OCI-LY7 (cell line): Measurements from ENCODE around the gene SLC29A1. TPM values are rescaled to one million over a fixed set of nuclear protein-coding genes. Genes with fewer than 3 reads are reported as not detected.

Source experiments
- BruUV-seq: library from RNA; stranded (reverse); fragments of 400-500 nt; replicated peaks from 2 replicates; lab custom pipeline; 2021; lab: Mats Ljungman, UMichigan
- CTCF ChIA-PET: fragments of 300-600 bp; sonication (Branson Sonifier 250); formaldehyde crosslinking; loops from one replicate; lab custom pipeline; 2022; ENCODE audit warnings: antibody characterized with exemption; ENCODE audit not compliant: unreplicated experiment; lab: Charles Lee
- POLR2A ChIA-PET: fragments of 300-600 bp; sonication (Branson Sonifier 250); formaldehyde crosslinking; loops from one replicate; lab custom pipeline; 2022; ENCODE audit warnings: antibody characterized with exemption; lab: Charles Lee
- DNase-seq: peaks from one replicate; pipeline ENCODE4 v3.0.0-alpha.2; 2015; ENCODE audit warnings: low spot score
- H2AFZ ChIP-seq: fragments of 200-600 bp; sonication (generic), shearing (Covaris generic); 2 replicates; pipeline ENCODE4 v1.6.1; 2014; ENCODE audit warnings: mild to moderate bottlenecking, antibody characterized with exemption, low read length, moderate library complexity
- H3K27ac ChIP-seq: fragments of 200-600 bp; sonication (generic); 2 replicates; pipeline ENCODE4 v1.5.1; 2014; ENCODE audit warnings: mixed run types, low read depth, mild to moderate bottlenecking, moderate library complexity, low read length, inconsistent platforms; ENCODE audit not compliant: poor library complexity, severe bottlenecking
- H3K36me3 ChIP-seq: fragments of 200-600 bp; sonication (generic); 2 replicates; pipeline ENCODE4 v1.6.1; 2014; ENCODE audit warnings: mild to moderate bottlenecking, antibody characterized with exemption, low read length, moderate library complexity, mixed read lengths; ENCODE audit not compliant: insufficient read depth
- H3K4me1 ChIP-seq: fragments of 200-600 bp; sonication (generic); 2 replicates; pipeline ENCODE4 v1.5.1; 2014; ENCODE audit warnings: mild to moderate bottlenecking, low read length; ENCODE audit not compliant: insufficient read depth, poor library complexity, severe bottlenecking
- H3K4me2 ChIP-seq: fragments of 200-600 bp; sonication (generic); 2 replicates; pipeline ENCODE4 v1.6.1; 2014; ENCODE audit warnings: mild to moderate bottlenecking, low read length
- H3K4me3 ChIP-seq: fragments of 200-600 bp; sonication (generic); 2 replicates; pipeline ENCODE4 v1.5.1; 2014; ENCODE audit warnings: mild to moderate bottlenecking, low read depth, low read length; ENCODE audit not compliant: poor library complexity, severe bottlenecking
- H3K79me2 ChIP-seq: fragments of 200-600 bp; sonication (generic); 2 replicates; pipeline ENCODE4 v1.6.1; 2016; ENCODE audit warnings: low read depth, mild to moderate bottlenecking, low read length, moderate library complexity, mixed read lengths; ENCODE audit not compliant: insufficient read depth
- H3K9me2 ChIP-seq: fragments of 200-600 bp; sonication (generic); 2 replicates; pipeline ENCODE4 v1.6.1; 2016; ENCODE audit warnings: mild to moderate bottlenecking, low read length, mixed read lengths; ENCODE audit not compliant: insufficient read depth
- H3K9me3 ChIP-seq: fragments of 200-600 bp; sonication (generic); 2 replicates; pipeline ENCODE4 v1.6.1; 2014; ENCODE audit warnings: mild to moderate bottlenecking, mixed run types, low read length, mixed read lengths
- H4K20me1 ChIP-seq: fragments of 200-600 bp; sonication (generic); 2 replicates; pipeline ENCODE4 v1.6.1; 2014; ENCODE audit warnings: mild to moderate bottlenecking, antibody characterized with exemption, low read length, moderate library complexity, mixed read lengths; ENCODE audit not compliant: insufficient read depth
- EZH2phosphoT487 ChIP-seq: fragments of 200-600 bp; sonication (generic); IDR thresholded peaks from 2 replicates; pipeline ENCODE4 v1.6.1; 2018; ENCODE audit warnings: low read depth, borderline replicate concordance, mild to moderate bottlenecking, mixed run types, antibody characterized with exemption, low read length, moderate library complexity, mixed read lengths
- intact Hi-C: fragments of 100-400 bp; cut with micrococcal nuclease; formaldehyde crosslinking; loops from one replicate; pipeline ENCODE4 v1.10.0; 2022; ENCODE audit not compliant: unreplicated experiment
- total RNA-seq, 2 experiments: library from RNA; depleted of rRNA in 1 of 2; stranded (reverse); fragments of >200 nt in 1 of 2; shearing (Covaris generic) in 1 of 2; gene quantifications; 2 replicates each; pipeline ENCODE4 v1.2.3, GENCODE V29; 2014 to 2022
- TF ChIP-seq, protein P1 (sequence below): fragments of 200-600 bp; sonication (generic); conservative IDR thresholded peaks from 2 replicates; pipeline ENCODE4 v1.5.1; 2014; ENCODE audit warnings: mild to moderate bottlenecking, antibody characterized with exemption, low read length, moderate library complexity, mixed read lengths

The SLC29A1 gene
- total RNA-seq, 2 experiments from 2014 or later = 52.6 to 64.6 TPM

DNA sequence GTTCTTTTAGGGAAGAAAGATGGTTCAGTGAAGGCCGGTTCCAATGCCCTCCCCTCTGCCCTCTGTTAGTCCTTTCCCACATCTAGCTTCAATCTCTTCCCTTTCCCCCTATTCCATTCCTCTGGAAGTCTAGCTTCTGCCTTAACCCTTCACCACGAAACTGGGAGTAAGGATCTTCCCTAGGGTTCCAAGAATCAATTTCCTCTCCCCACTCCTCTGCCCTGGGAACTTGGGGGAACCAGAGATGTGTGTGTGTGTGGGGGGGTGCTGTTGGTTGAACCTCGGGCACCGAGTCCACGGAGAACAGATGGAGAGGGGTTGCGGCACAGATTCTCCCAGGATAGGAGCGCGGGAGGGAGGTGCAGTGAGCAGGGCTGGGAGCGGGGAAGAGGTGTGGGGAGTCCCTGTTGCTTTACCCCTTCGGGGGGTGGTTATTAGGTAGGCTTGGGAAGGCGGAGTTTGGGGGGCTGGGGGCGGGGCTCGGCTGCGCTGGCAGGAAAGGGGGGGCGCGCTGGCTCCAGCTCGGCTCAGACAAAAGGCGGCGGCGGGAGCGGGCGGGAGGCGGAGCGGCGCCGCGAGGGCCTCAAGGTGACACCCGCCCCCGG, 46.6 kb downstream of the SLC29A1 start, which contains the start of gene TMEM151B:
TSS of gene TMEM151B (plus strand) at position 530 of the 605 bp plus-strand sequence. CDS start 293 bp downstream, outside the sequence.
- Histone ChIP-seq H3K9me3 (no peaks in the 10 kb centered on the region), H3K4me3 (peak within 1 kb of the TSS; percentile 32), H3K9me2 (no peaks in the 10 kb centered on the region), H3K27ac (no peak within 1 kb of the TSS), H3K4me1 (peaks cover 36% of the 10 kb centered on the region), H3K4me2 (peak within 1 kb of the TSS; percentile 64), H2AFZ (no peak within 1 kb of the TSS), H4K20me1 (no peaks in the 10 kb centered on the region), H3K79me2 (no peaks in the 10 kb centered on the region), H3K36me3 (no peaks in the 10 kb centered on the region)
- ChIA-PET POLR2A (interaction anchor here (0.6 to 0.7 kb wide), 2 partner anchors 117 to 1135 kb away, joined by 3 read pairs; no protein-coding TSS in a partner anchor), CTCF (no interaction called here)
- DNase-seq = no peak
- BruUV-seq = no TSS peak
- intact Hi-C loops = loop anchor here (5.0 kb wide), 1 partner anchor 117 kb away; the partner anchor contains the start of gene CDC5L
- TF ChIP-seq, protein P1, sequence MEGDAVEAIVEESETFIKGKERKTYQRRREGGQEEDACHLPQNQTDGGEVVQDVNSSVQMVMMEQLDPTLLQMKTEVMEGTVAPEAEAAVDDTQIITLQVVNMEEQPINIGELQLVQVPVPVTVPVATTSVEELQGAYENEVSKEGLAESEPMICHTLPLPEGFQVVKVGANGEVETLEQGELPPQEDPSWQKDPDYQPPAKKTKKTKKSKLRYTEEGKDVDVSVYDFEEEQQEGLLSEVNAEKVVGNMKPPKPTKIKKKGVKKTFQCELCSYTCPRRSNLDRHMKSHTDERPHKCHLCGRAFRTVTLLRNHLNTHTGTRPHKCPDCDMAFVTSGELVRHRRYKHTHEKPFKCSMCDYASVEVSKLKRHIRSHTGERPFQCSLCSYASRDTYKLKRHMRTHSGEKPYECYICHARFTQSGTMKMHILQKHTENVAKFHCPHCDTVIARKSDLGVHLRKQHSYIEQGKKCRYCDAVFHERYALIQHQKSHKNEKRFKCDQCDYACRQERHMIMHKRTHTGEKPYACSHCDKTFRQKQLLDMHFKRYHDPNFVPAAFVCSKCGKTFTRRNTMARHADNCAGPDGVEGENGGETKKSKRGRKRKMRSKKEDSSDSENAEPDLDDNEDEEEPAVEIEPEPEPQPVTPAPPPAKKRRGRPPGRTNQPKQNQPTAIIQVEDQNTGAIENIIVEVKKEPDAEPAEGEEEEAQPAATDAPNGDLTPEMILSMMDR = no peak
- no peak; the same call in 1 of the 2 replicates for TF ChIP-seq EZH2phosphoT487

DNA sequence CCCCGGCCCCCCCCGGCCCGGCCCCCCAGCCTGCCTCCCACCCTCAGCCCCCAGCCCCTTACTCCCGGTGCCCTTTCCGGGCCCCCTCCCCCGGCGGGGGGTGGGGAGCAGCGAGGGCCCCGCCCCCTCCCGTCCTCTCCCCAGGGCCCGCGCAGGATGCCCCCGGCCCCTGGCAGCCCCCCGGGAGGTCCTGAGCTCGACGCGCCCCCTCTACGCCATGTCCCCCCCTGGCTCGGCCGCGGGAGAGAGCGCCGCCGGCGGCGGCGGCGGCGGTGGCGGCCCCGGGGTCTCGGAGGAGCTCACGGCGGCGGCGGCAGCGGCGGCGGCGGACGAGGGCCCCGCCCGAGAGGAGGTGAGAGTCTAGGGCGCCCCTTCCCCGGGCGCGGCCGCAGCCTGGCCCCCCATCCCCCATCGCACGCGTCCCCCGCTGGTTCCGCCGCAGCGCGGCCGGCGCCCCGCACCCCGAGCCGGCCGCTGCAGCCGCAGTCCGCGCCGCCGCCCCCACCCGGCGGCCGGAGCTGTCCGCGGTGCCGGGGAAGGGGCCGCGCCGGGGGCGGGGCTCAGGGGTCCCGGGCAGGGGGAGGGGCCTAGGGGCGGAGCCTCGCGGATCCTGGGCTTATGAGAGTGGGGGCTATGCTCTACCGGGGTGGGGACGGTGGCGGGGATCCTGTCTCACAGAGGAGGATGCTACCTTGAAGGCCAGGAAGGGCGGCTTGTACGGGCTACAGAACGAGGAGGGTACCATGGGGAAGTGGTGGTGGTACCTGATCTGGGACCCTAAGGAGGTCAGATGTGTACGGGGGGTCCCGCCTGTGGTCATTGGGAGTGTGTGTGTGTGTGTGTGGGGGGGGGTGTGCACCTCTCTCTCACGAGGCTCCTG, 47.4 kb downstream of the SLC29A1 start:
- no peaks in the 10 kb centered on the region for H3K9me2 ChIP-seq
- H3K36me3 ChIP-seq = no peaks in the 10 kb centered on the region
- H3K79me2 ChIP-seq = no peaks in the 10 kb centered on the region
- CTCF ChIA-PET = no interaction called here
- POLR2A ChIA-PET = no interaction called here
- intact Hi-C loops = no loop called here
- H4K20me1 ChIP-seq = no peaks in the 10 kb centered on the region
- H3K4me2 ChIP-seq = peak overlapping the region; percentile 64
- H3K9me3 ChIP-seq = no peaks in the 10 kb centered on the region
- no TSS peak for BruUV-seq
- no peak for DNase-seq
- H2AFZ ChIP-seq = no peak overlapping the region
- peaks cover 34% of the 10 kb centered on the region for H3K4me1 ChIP-seq
- no peak overlapping the region for H3K27ac ChIP-seq
- TF ChIP-seq, protein P1 = no peak
- TF ChIP-seq EZH2phosphoT487 = no peak
- peak overlapping the region; percentile 32 for H3K4me3 ChIP-seq
